ENCODE data around the gene ACSL3. TPM values are rescaled to one million over a fixed set of nuclear protein-coding genes. Genes with fewer than 3 reads are reported as not detected.
"Not testable (repeated sequence)": the region's sequence is repeated elsewhere in the genome, so short reads cannot be mapped to it uniquely, and the experiment has no call there.

ACSL3 gene
- total RNA-seq, 3 donors from 2014 or later (not counting 1 experiment from before 2014, with no cell fraction given), result 55.4 to 86.6 (median 66.7) TPM

- Mint-ChIP-seq H3K27me3 (ENCODE audit: low read depth in 2 of 2) (peaks cover 7 to 33% of the 10 kb centered on the region in 2 donors), H3K4me1 (no peaks in the 10 kb centered on the region), H3K27ac (no peak overlapping the region), H3K9me3 (no peaks in the 10 kb centered on the region), H3K4me3 (no peak overlapping the region), H3K36me3 (no peaks in the 10 kb centered on the region)
- intact Hi-C loops (cut with micrococcal nuclease), result no loop called here
- H3K4me1 ChIP-seq (ENCODE audit: control insufficient read depth, insufficient read depth, low read length), result no peaks in the 10 kb centered on the region
- no peak for TF ChIP-seq CTCF (IDR thresholded peaks at IDR 0.05)
- no peak overlapping the region for H3K27ac ChIP-seq (ENCODE audit: low read length)
- no peak overlapping the region for H3K4me3 ChIP-seq (ENCODE audit: low read length)
- no peaks in the 10 kb centered on the region for H3K9me3 ChIP-seq (ENCODE audit: control insufficient read depth, insufficient read depth, low read length)
- no peak for DNase-seq
- H3K27me3 ChIP-seq (ENCODE audit: control insufficient read depth, insufficient read depth, low read length), result no peaks in the 10 kb centered on the region
- no peaks in the 10 kb centered on the region for H3K36me3 ChIP-seq (ENCODE audit: control insufficient read depth, insufficient read depth, low read length)
- no peak for ATAC-seq
- WGBS (ENCODE audit: insufficient coverage), result 62% methylated on average over 4 of the region's 4 CpGs
Measured at GRCh38 chr2:222846003-222846402, 14.8 kb upstream of the ACSL3 start.

DNA sequence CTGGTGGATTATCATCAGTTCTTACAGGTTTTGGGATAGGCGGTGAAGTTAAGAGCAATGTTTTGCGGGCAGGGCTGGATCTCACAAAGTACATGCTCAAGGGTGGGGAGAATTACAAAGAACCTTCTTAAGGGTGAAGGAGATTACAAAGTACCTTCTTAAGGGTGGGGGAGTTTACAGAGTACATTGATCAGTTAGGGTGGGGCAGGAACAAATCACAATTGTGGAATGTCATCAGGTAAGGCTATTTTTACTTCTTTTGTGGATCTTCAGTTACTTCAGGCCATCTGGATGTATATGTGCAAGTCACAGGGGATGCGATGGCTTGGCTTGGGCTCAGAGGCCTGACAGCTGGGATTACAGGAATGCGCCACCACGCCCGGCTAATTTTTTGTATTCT, 12.8 kb upstream of the ACSL3 start:
- H3K4me1 Mint-ChIP-seq; H3K9me3 Mint-ChIP-seq; H3K36me3 Mint-ChIP-seq; DNase-seq; H3K4me3 ChIP-seq (ENCODE audit: low read length); H3K27ac Mint-ChIP-seq; H3K4me1 ChIP-seq (ENCODE audit: control insufficient read depth, insufficient read depth, low read length); H3K27me3 ChIP-seq (ENCODE audit: control insufficient read depth, insufficient read depth, low read length); ATAC-seq; H3K9me3 ChIP-seq (ENCODE audit: control insufficient read depth, insufficient read depth, low read length); H3K4me3 Mint-ChIP-seq; H3K27ac ChIP-seq (ENCODE audit: low read length); intact Hi-C loops (cut with micrococcal nuclease); H3K36me3 ChIP-seq (ENCODE audit: control insufficient read depth, insufficient read depth, low read length): not testable (repeated sequence)
- H3K27me3 Mint-ChIP-seq (ENCODE audit: low read depth in 2 of 2), result peaks cover 7 to 35% of the 10 kb centered on the region in 2 donors
- WGBS (ENCODE audit: insufficient coverage), result 94% methylated on average over 6 of the region's 6 CpGs

DNA sequence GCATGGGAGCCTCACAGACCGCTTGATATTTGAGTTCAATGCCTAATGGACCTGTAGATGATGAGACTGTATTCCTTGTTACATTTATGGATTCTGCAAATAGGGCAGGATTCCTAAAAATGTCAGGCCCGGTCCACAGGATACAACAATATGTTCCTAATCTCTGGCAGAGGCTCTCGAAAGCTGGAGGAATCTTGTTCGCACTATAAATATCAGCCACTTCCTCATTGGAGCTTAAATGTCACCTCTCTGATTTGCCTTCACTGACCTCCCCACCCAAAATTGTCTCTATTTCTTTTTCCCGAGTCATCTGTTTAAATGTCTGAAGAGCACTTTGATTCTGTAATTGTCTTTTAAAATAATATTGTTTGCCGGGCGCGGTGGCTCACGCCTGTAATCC, 12.0 kb upstream of the ACSL3 start:
- Mint-ChIP-seq H3K27ac (no peak overlapping the region), H3K4me1 (no peaks in the 10 kb centered on the region), H3K27me3 (ENCODE audit: low read depth in 2 of 2) (peaks cover 7 to 29% of the 10 kb centered on the region in 2 donors), H3K36me3 (no peaks in the 10 kb centered on the region), H3K4me3 (no peak overlapping the region), H3K9me3 (no peaks in the 10 kb centered on the region)
- H3K27ac ChIP-seq (ENCODE audit: low read length), result no peak overlapping the region
- DNase-seq (no peak), ATAC-seq (no peak)
- no peak overlapping the region for H3K4me3 ChIP-seq (ENCODE audit: low read length)
- no peaks in the 10 kb centered on the region for H3K9me3 ChIP-seq (ENCODE audit: control insufficient read depth, insufficient read depth, low read length)
- no peaks in the 10 kb centered on the region for H3K4me1 ChIP-seq (ENCODE audit: control insufficient read depth, insufficient read depth, low read length)
- TF ChIP-seq CTCF (IDR thresholded peaks at IDR 0.05), result no peak
- intact Hi-C loops (cut with micrococcal nuclease), result no loop called here
- H3K27me3 ChIP-seq (ENCODE audit: control insufficient read depth, insufficient read depth, low read length), result no peaks in the 10 kb centered on the region
- 92% methylated on average over 7 of the region's 9 CpGs for WGBS (ENCODE audit: insufficient coverage)
- H3K36me3 ChIP-seq (ENCODE audit: control insufficient read depth, insufficient read depth, low read length), result no peaks in the 10 kb centered on the region

GRCh38 chr2:222851956-222852617, 8.7 kb upstream of the ACSL3 start:
- WGBS (ENCODE audit: insufficient coverage), result 89% methylated on average over 2 of the region's 3 CpGs
- Histone ChIP-seq H3K9me3 (ENCODE audit: control insufficient read depth, insufficient read depth, low read length) (no peaks in the 10 kb centered on the region), H3K4me1 (ENCODE audit: control insufficient read depth, insufficient read depth, low read length) (no peaks in the 10 kb centered on the region), H3K36me3 (ENCODE audit: control insufficient read depth, insufficient read depth, low read length) (no peaks in the 10 kb centered on the region), H3K27ac (ENCODE audit: low read length) (no peak overlapping the region), H3K27me3 (ENCODE audit: control insufficient read depth, insufficient read depth, low read length) (no peaks in the 10 kb centered on the region), H3K4me3 (ENCODE audit: low read length) (no peak overlapping the region)
- no peaks in the 10 kb centered on the region for H3K9me3 Mint-ChIP-seq
- TF ChIP-seq CTCF (IDR thresholded peaks at IDR 0.05), result no peak
- no peaks in the 10 kb centered on the region for H3K4me1 Mint-ChIP-seq
- no peak for DNase-seq
- no peak overlapping the region for H3K4me3 Mint-ChIP-seq
- H3K27ac Mint-ChIP-seq, result no peak overlapping the region
- H3K36me3 Mint-ChIP-seq, result no peaks in the 10 kb centered on the region
- no peak for ATAC-seq
- intact Hi-C loops (cut with micrococcal nuclease), result no loop called here
- peaks cover 6 to 24% of the 10 kb centered on the region in 2 donors for H3K27me3 Mint-ChIP-seq (ENCODE audit: low read depth in 2 of 2)
